ENCODE results near the gene TWF2. TPM values are rescaled to one million over a fixed set of nuclear protein-coding genes. Genes with fewer than 3 reads are reported as not detected.

Gene TWF2
- total and polyA plus RNA-seq, 2 of the 13 experiments (the other 11 are each of a cell fraction or from before 2014, with no cell fraction given) = 45.5 to 108 TPM

GRCh38 chr3:52237657-52238172 lies 1.2 kb downstream of the TWF2 start (continued):
- TF ChIP-seq DZIP1 (CRISPR knock-in tag; IDR thresholded peaks at IDR 0.05) (no peak), HMG20A (CRISPR knock-in tag; IDR thresholded peaks at IDR 0.05; ENCODE audit: borderline replicate concordance) (no peak), MTA1 (CRISPR knock-in tag; IDR thresholded peaks at IDR 0.05; ENCODE audit: borderline replicate concordance) (0 out of 2 replicates have a peak, but pooled peaks have one; percentile 52), ASH2L (IDR thresholded peaks at IDR 0.05; ENCODE audit: insufficient read length, low read depth, low read length) (no peak), ZBTB20 (CRISPR knock-in tag; IDR thresholded peaks at IDR 0.05; ENCODE audit: borderline replicate concordance, low read depth) (no peak; the same call in 1 of the 2 replicates), ZNF3 (CRISPR knock-in tag; IDR thresholded peaks at IDR 0.05) (no peak), EEA1 (CRISPR knock-in tag; IDR thresholded peaks at IDR 0.05; ENCODE audit: borderline replicate concordance) (no peak), ZFAT (CRISPR knock-in tag; conservative IDR thresholded peaks at IDR 0.05) (no peak), STAT6 (CRISPR knock-in tag; IDR thresholded peaks at IDR 0.05; ENCODE audit: borderline replicate concordance) (no peak), ZNF770 (CRISPR knock-in tag; IDR thresholded peaks at IDR 0.05) (no peak), PRDM15 (CRISPR knock-in tag; IDR thresholded peaks at IDR 0.05) (no peak), ZBTB7A (CRISPR knock-in tag; IDR thresholded peaks at IDR 0.05) (0 out of 2 replicates have a peak, but pooled peaks have one; percentile 45), ZNF660 (CRISPR knock-in tag; IDR thresholded peaks at IDR 0.05; ENCODE audit: borderline replicate concordance, low read depth) (no peak), ZNF276 (CRISPR knock-in tag; IDR thresholded peaks at IDR 0.05; ENCODE audit: low read depth) (no peak), EED (CRISPR knock-in tag; IDR thresholded peaks at IDR 0.05) (no peak), ZNF556 (CRISPR knock-in tag; IDR thresholded peaks at IDR 0.05; ENCODE audit: borderline replicate concordance) (no peak; the same call in 1 of the 2 replicates)
